ENCODE measurements around the gene ARSG. TPM values are rescaled to one million over a fixed set of nuclear protein-coding genes. Genes with fewer than 3 reads are reported as not detected.
A peak's percentile ranks its signal among the peaks of the same experiment; 100 is the strongest.

The ARSG gene
- total and polyA plus RNA-seq, 2 donors (not counting 3 experiments of a cell fraction or from before 2014, with no cell fraction given) = 3.9 to 7.0 TPM

DNA sequence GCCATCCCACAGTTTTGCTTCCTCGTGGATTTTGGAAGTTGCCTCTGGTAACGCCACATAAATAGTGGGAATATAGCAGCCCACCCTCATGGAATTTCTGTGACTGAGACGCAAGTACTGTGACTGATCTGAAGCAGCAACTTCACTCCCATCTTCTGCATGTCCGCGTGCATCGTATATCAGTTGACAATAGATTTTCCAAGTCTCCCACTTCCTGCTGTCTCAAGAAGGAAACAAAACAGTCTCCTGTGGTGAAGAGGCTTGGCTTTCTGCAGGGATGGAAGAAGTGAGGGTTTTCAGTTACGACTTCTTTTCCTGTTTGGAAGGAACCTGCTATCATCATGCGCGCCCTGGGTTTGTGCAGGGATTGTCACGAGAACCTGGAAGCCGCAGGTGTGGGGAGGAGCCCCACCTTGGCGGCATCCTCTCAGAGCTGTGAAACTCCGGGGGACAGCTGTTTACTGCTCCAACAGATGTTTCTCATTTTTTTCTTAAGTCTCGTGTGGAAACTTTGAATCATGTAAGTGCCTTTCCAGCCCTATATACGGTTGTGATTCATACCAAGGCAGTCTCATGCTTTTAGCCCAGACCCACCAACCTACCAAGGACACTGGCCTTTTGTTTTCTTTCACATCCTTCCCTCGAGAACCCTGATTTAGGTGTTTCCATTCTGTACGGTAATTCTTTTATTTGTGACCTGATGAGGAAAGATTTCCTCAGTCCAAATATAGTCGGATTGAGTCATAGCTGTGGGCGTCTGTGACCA lies 108.5 kb downstream of the ARSG start:
- CTCF ChIA-PET = interaction anchor here (0.7 to 4.7 kb wide), 61 partner anchors 8 to 457 kb away, joined by 3 to 143 read pairs (median 7); partner anchors contain the start of genes AMZ2, ARSG, SLC16A6 and WIPI1
- TF ChIP-seq JUN (IDR thresholded peaks at IDR 0.05; ENCODE audit: borderline replicate concordance, insufficient read depth, insufficient read length, low read depth) (no peak), MYC (IDR thresholded peaks at IDR 0.05; ENCODE audit: low read depth, low read length) (no peak), GATA2 (IDR thresholded peaks at IDR 0.05; ENCODE audit: insufficient read depth, insufficient read length, low read depth, low read length) (no peak), POLR2AphosphoS5 (IDR thresholded peaks at IDR 0.05; ENCODE audit: insufficient read depth, low read depth, low read length) (no peak), POLR2A (IDR thresholded peaks at IDR 0.05; ENCODE audit: low read depth, low read length) (no peak), FOS (IDR thresholded peaks at IDR 0.05; ENCODE audit: borderline replicate concordance, insufficient read depth, low read length) (no peak), EZH2 (IDR thresholded peaks at IDR 0.05; ENCODE audit: borderline replicate concordance, low read depth, low read length, severe bottlenecking) (no peak)
- TF ChIP-seq, protein P1, sequence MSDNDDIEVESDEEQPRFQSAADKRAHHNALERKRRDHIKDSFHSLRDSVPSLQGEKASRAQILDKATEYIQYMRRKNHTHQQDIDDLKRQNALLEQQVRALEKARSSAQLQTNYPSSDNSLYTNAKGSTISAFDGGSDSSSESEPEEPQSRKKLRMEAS (IDR thresholded peaks at IDR 0.05; ENCODE audit: insufficient read depth, insufficient read length) = no peak
- TF ChIP-seq, protein P2, sequence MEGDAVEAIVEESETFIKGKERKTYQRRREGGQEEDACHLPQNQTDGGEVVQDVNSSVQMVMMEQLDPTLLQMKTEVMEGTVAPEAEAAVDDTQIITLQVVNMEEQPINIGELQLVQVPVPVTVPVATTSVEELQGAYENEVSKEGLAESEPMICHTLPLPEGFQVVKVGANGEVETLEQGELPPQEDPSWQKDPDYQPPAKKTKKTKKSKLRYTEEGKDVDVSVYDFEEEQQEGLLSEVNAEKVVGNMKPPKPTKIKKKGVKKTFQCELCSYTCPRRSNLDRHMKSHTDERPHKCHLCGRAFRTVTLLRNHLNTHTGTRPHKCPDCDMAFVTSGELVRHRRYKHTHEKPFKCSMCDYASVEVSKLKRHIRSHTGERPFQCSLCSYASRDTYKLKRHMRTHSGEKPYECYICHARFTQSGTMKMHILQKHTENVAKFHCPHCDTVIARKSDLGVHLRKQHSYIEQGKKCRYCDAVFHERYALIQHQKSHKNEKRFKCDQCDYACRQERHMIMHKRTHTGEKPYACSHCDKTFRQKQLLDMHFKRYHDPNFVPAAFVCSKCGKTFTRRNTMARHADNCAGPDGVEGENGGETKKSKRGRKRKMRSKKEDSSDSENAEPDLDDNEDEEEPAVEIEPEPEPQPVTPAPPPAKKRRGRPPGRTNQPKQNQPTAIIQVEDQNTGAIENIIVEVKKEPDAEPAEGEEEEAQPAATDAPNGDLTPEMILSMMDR (IDR thresholded peaks at IDR 0.05; ENCODE audit: extremely low read depth in 1 of 2, insufficient read depth in 1 of 2, low read depth in 1 of 2, low read length in 2 of 2) = no peak
- Histone ChIP-seq H3K27me3 (ENCODE audit: control insufficient read depth in 2 of 2, insufficient read depth in 2 of 2, low read length in 2 of 2) (no peaks in the 10 kb centered on the region), H3K27ac (ENCODE audit: insufficient read depth, low read depth, low read length) (no peak overlapping the region), H3K9me3 (replicated peaks; ENCODE audit: control insufficient read depth, insufficient read depth, low read length) (no peaks in the 10 kb centered on the region), H3K4me1 (ENCODE audit: control insufficient read depth, extremely low read depth, insufficient read depth, low read length) (peaks cover 11% of the 10 kb centered on the region), H3K9me1 (replicated peaks; ENCODE audit: control insufficient read depth, extremely low read depth, insufficient read depth, low read length) (no peaks in the 10 kb centered on the region), H2AFZ (ENCODE audit: low read depth, low read length) (no peak overlapping the region), H3K4me3 (replicated peaks in 1 of 3; ENCODE audit: insufficient read depth in 1 of 3, low read depth in 1 of 3, low read length in 3 of 3) (no peak overlapping the region), H3K79me2 (ENCODE audit: control insufficient read depth, insufficient read depth, low read length) (no peaks in the 10 kb centered on the region), H3K36me3 (ENCODE audit: control insufficient read depth in 2 of 2, extremely low read depth in 1 of 2, insufficient read depth in 2 of 2, low read length in 2 of 2) (no peaks in the 10 kb centered on the region), H3K9ac (replicated peaks; ENCODE audit: extremely low read depth, insufficient read depth, low read length) (no peak overlapping the region), H3K4me2 (ENCODE audit: insufficient read depth, low read length) (no peak overlapping the region), H4K20me1 (replicated peaks; ENCODE audit: control insufficient read depth, extremely low read depth, insufficient read depth, low read length) (no peaks in the 10 kb centered on the region)
- POLR2A ChIA-PET = interaction anchor here (0.7 to 1.2 kb wide), 3 partner anchors 16 to 157 kb away, joined by 3 to 5 read pairs (median 3); no protein-coding TSS in a partner anchor
- no TSS peak for BruUV-seq (replicated peaks)
- intact Hi-C loops (cut with micrococcal nuclease) = loop anchor here (1.0 to 5.0 kb wide), 7 partner anchors 17 to 193 kb away; no protein-coding TSS in a partner anchor
- peak; percentile 42 for DNase-seq (ENCODE audit: low read depth, low spot score)
- peak; percentile 48 for FAIRE-seq
- dilution Hi-C loops (cut with MboI; ENCODE audit: extremely low pct_ligation_motif_present, low sequenced_read_pairs) = no loop called here
